T-cell (primary cell): ENCODE data around the gene HS3ST6. TPM values are rescaled to one million over a fixed set of nuclear protein-coding genes. Genes with fewer than 3 reads are reported as not detected.
"Not testable (repeated sequence)": the region's sequence is repeated elsewhere in the genome, so short reads cannot be mapped to it uniquely, and the experiment has no call there.

Experiments used
- ATAC-seq, 4 experiments: fragments of 200-7000 bp in 3 of 4; fragments of 150-1000 bp in 1 of 4; cut with Tn5 transposase; replicated peaks in 1 of 4; 1 replicate in 3 of 4; 2 replicates in 1 of 4; pipeline ENCODE4 v1.10.0; 2021; ENCODE audit warnings: moderate library complexity in 3 of 4, mild to moderate bottlenecking in 2 of 4, moderate number of reproducible peaks in 1 of 4
- CTCF ChIA-PET, 2 donors: fragments of 300-600 bp; sonication (Branson Sonifier 250); formaldehyde crosslinking; loops; one replicate each; lab custom pipeline; 2022; ENCODE audit warnings: antibody characterized with exemption in 2 of 2; lab: Charles Lee
- POLR2A ChIA-PET, 2 donors: fragments of 300-600 bp; sonication (Branson Sonifier 250); formaldehyde crosslinking; loops; one replicate each; lab custom pipeline; 2022; ENCODE audit warnings: antibody characterized with exemption in 2 of 2; lab: Charles Lee
- DNase-seq, 35 experiments: peaks; one replicate each; pipeline versions ENCODE4 v3.0.0 to v3.0.0-alpha.2; 2013 to 2023
- H3K27ac ChIP-seq: one replicate; pipeline ENCODE4 v1.5.1; 2013; ENCODE audit warnings: low read length
- H3K27me3 ChIP-seq, 2 experiments: replicated peaks in 1 of 2; 1 replicate in 1 of 2; 2 replicates in 1 of 2; pipeline versions ENCODE4 v1.6.1 to v1.7.0; 2013; ENCODE audit warnings: low read length in 1 of 2, mixed read lengths in 1 of 2; ENCODE audit not compliant: control insufficient read depth in 2 of 2, insufficient read depth in 2 of 2; ENCODE audit errors: extremely low read depth in 1 of 2
- H3K36me3 ChIP-seq, 2 donors: 1 replicate in 1 of 2; 2 replicates in 1 of 2; pipeline versions ENCODE4 v1.6.1 to v1.7.0; 2013; ENCODE audit warnings: low read length in 1 of 2; ENCODE audit not compliant: control insufficient read depth in 2 of 2, insufficient read depth in 1 of 2; ENCODE audit errors: extremely low read depth in 1 of 2
- H3K4me1 ChIP-seq, 2 experiments: 1 replicate in 1 of 2; 2 replicates in 1 of 2; pipeline versions ENCODE4 v1.6.1 to v1.7.0; 2013; ENCODE audit warnings: low read length in 2 of 2, mixed read lengths in 1 of 2; ENCODE audit not compliant: insufficient read depth in 2 of 2, control insufficient read depth in 1 of 2; ENCODE audit errors: extremely low read depth in 1 of 2
- H3K4me3 ChIP-seq, 2 donors: 1 replicate in 1 of 2; 2 replicates in 1 of 2; pipeline versions ENCODE4 v1.5.1 to v1.7.0; 2013; ENCODE audit warnings: mild to moderate bottlenecking in 2 of 2, low read length in 1 of 2, moderate library complexity in 1 of 2; ENCODE audit not compliant: control insufficient read depth in 1 of 2; ENCODE audit errors: extremely low read depth in 1 of 2
- H3K9me3 ChIP-seq: 2 replicates; pipeline ENCODE4 v1.7.0; 2013
- H3K27ac Mint-ChIP-seq, 2 donors: one replicate each; pipeline ENCODE4 v1.8.0; 2020 to 2021; ENCODE audit warnings: mild to moderate bottlenecking in 2 of 2, mixed read lengths in 2 of 2
- H3K27me3 Mint-ChIP-seq, 2 donors: one replicate each; pipeline ENCODE4 v1.8.0; 2021 to 2022; ENCODE audit warnings: mixed read lengths in 2 of 2
- H3K36me3 Mint-ChIP-seq: one replicate; pipeline ENCODE4 v1.8.0; 2021; ENCODE audit warnings: mixed read lengths
- H3K4me1 Mint-ChIP-seq, 3 donors: one replicate each; pipeline ENCODE4 v1.8.0; 2020 to 2022; ENCODE audit warnings: mixed read lengths in 3 of 3, mild to moderate bottlenecking in 1 of 3
- H3K4me3 Mint-ChIP-seq, 3 donors: one replicate each; pipeline ENCODE4 v1.8.0; 2020 to 2022; ENCODE audit warnings: mild to moderate bottlenecking in 3 of 3, mixed read lengths in 3 of 3, moderate library complexity in 3 of 3
- H3K9me3 Mint-ChIP-seq, 3 donors: one replicate each; pipeline ENCODE4 v1.8.0; 2020 to 2022; ENCODE audit warnings: mixed read lengths in 3 of 3
- WGBS: methylation state at CpG from one replicate; pipeline ENCODE4 v1.1.5; 2013; ENCODE audit warnings: missing lambda C conversion rate; ENCODE audit not compliant: insufficient coverage; 5-methylcytosine and 5-hydroxymethylcytosine counted together
- total RNA-seq, 35 experiments: library from RNA in 6 of 35; stranded (reverse) in 6 of 35; fragments of 120-200 nt in 1 of 35; gene quantifications; one replicate each; pipeline versions ENCODE4 v1.2.1 to v1.2.4 and lab custom pipeline; 2013 to 2026

HS3ST6 gene
- total RNA-seq, 5 donors from 2014 or later (not counting 1 experiment from before 2014, with no cell fraction given), result not detected

DNA sequence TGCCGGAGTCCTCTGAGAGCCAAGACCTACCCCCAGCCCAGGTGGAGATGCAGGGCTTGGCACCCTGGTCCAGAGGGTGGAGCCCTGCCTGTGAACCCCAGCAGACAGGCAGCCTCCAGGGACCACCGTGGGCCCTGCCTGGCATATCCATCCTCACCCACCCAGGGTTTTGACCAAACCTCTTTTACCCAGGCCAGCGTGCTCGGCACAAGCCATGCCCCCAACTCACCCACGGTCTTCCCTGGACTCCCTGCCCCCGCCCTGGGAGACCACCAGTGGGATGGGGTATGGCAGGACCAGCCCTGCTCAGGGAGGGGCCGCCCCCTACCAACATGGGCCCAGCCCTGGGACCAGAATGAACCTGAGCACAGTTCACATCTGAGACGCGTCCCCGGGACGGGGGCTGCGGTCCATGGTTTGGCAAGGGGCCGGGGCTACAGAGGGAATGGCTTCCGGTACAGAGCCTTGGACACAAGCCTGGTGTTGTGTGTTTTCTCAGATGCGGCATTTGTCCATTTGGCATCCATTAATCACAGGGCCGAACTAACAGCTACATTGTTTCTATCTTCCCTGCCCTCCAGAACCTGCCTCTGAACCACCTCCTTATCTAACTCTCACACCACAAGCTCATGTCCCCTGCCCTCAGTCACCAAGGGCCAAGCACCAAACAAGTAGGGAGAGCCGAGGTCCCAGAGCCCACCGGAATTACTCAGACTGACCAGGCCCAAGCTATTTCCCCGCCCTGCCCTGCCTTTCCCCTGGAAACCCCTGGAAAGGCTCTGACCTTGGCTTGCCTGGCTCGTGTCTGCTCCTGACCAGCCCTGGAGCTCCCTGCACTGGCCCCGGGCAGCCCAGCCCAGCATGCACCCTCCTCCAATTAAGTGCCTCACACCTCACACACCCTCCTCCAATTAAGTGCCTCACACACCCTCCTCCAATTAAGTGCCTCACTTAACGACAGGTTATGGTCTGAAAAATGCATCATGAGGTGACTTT, 14.1 kb downstream of the HS3ST6 start:
- no peak overlapping the region for H3K27ac Mint-ChIP-seq
- no peaks in the 10 kb centered on the region for H3K9me3 ChIP-seq
- no peaks in the 10 kb centered on the region for H3K36me3 Mint-ChIP-seq
- ATAC-seq, result no peak
- no peaks in the 10 kb centered on the region for H3K4me1 ChIP-seq
- H3K27me3 Mint-ChIP-seq, result peaks cover 5 to 16% of the 10 kb centered on the region in 2 donors
- ChIA-PET POLR2A (no interaction called here), CTCF (no interaction called here)
- 83% methylated on average over 18 of the region's 22 CpGs for WGBS
- H3K27me3 ChIP-seq, result peaks cover 0 to 61% of the 10 kb centered on the region in 2 experiments
- no peaks in the 10 kb centered on the region for H3K36me3 ChIP-seq
- H3K4me3 Mint-ChIP-seq, result no peak overlapping the region
- no peak for DNase-seq
- H3K27ac ChIP-seq, result no peak overlapping the region
- H3K9me3 Mint-ChIP-seq, result no peaks in the 10 kb centered on the region
- no peaks in the 10 kb centered on the region for H3K4me1 Mint-ChIP-seq
- no peak overlapping the region for H3K4me3 ChIP-seq

DNA sequence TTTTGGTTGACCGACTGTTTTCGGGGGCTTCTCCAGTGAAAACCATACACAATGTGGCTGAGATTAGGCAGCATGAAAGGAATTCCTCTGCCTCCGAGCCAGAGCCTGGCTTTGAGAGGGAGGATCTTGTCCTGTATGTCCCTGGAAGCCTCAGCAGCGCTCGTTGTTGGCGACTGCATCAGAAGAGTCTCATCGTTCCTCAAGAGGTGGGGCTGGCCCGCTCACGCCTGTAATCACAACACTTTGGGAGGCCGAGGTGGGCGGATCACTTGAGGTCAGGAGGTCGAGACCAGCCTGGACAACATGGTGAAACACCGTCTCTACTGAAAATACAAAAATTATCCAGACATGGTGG, 15.0 kb downstream of the HS3ST6 start:
- H3K4me1 Mint-ChIP-seq, result no peaks in the 10 kb centered on the region
- Histone ChIP-seq H3K9me3 (no peaks in the 10 kb centered on the region), H3K36me3 (no peaks in the 10 kb centered on the region), H3K4me1 (no peaks in the 10 kb centered on the region), H3K27ac (no peak overlapping the region), H3K27me3 (peaks cover 0 to 58% of the 10 kb centered on the region in 2 experiments), H3K4me3 (no peak overlapping the region)
- ChIA-PET POLR2A (interaction anchor here in 1 of 2 donors (0.7 kb wide), 1 partner anchor 612 kb away, joined by 3 read pairs; no protein-coding TSS in a partner anchor), CTCF (no interaction called here)
- no peak overlapping the region for H3K4me3 Mint-ChIP-seq
- H3K36me3 Mint-ChIP-seq, result no peaks in the 10 kb centered on the region
- no peak overlapping the region for H3K27ac Mint-ChIP-seq
- WGBS, result 84% methylated on average over 13 of the region's 13 CpGs
- peaks cover 0 to 15% of the 10 kb centered on the region in 2 donors for H3K27me3 Mint-ChIP-seq
- DNase-seq, result no peak
- no peak for ATAC-seq
- no peaks in the 10 kb centered on the region for H3K9me3 Mint-ChIP-seq

DNA sequence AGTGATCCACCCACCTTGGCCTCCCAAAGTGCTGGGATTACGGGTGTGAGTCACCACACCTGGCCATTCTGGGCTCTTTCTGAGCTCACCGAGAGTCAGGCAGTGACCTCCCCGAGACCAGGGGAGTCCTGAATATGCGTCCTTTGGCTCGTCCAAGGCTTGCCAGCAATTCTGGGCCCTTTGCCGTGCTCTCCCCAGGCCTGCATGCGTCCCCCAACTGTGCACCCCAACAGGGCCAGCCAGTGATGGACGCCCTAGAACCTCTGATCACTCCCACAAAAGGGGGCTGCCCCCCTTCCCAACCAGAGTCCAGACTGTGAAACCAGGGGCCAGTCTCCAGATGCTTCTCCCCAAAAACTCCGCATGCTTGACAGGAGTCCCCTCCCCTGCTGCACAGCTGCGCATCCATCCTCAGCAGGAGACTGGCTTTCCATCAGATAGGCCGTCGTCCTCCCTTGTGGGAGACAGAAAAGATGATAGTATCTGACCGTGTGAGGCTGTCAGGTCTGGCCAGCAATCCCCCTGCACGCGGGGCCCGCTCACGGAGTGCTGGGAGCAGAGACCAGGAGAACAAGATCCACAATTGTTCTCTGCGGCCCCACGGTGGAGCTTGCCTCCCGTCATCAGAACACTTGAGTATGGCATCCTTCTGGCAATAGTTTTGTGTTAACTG, 15.5 kb downstream of the HS3ST6 start:
- ChIA-PET POLR2A (interaction anchor here in 1 of 2 donors (0.7 kb wide), 1 partner anchor 612 kb away, joined by 3 read pairs; no protein-coding TSS in a partner anchor), CTCF (no interaction called here)
- no peaks in the 10 kb centered on the region for H3K9me3 Mint-ChIP-seq
- H3K4me1 Mint-ChIP-seq, result no peaks in the 10 kb centered on the region
- no peak for DNase-seq
- Histone ChIP-seq H3K27ac (no peak overlapping the region), H3K9me3 (no peaks in the 10 kb centered on the region), H3K4me1 (no peaks in the 10 kb centered on the region), H3K4me3 (no peak overlapping the region), H3K36me3 (no peaks in the 10 kb centered on the region), H3K27me3 (peaks cover 0 to 53% of the 10 kb centered on the region in 2 experiments)
- no peak overlapping the region for H3K4me3 Mint-ChIP-seq
- ATAC-seq, result no peak
- H3K36me3 Mint-ChIP-seq, result no peaks in the 10 kb centered on the region
- WGBS, result 75% methylated on average over 12 of the region's 20 CpGs
- H3K27ac Mint-ChIP-seq, result no peak overlapping the region
- peaks cover 0 to 15% of the 10 kb centered on the region in 2 donors for H3K27me3 Mint-ChIP-seq

DNA sequence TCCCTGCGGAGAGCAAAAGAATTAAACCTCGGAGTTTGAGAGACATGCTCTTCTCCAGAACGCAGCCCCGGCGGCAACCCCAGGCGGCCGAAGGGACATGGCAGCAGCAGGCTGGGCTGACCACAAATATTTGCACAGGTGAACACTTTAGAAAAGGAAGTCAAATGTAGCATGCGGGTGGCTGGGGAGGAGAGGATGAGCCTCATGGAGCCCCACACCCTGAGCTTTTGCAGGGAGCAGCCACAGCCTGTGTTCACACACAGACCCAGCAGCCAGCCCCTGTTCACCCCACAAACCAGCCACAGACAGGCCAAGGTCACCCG, 17.8 kb downstream of the HS3ST6 start:
- Histone ChIP-seq H3K4me3 (no peak overlapping the region), H3K27ac (no peak overlapping the region), H3K36me3 (no peaks in the 10 kb centered on the region), H3K9me3 (no peaks in the 10 kb centered on the region), H3K4me1 (no peaks in the 10 kb centered on the region), H3K27me3 (peaks cover 0 to 48% of the 10 kb centered on the region in 2 experiments)
- WGBS, result 59% methylated on average over 7 of the region's 9 CpGs
- CTCF ChIA-PET, result no interaction called here
- no peaks in the 10 kb centered on the region for H3K4me1 Mint-ChIP-seq
- peaks cover 0 to 12% of the 10 kb centered on the region in 2 donors for H3K27me3 Mint-ChIP-seq
- no peak overlapping the region for H3K4me3 Mint-ChIP-seq
- H3K36me3 Mint-ChIP-seq, result no peaks in the 10 kb centered on the region
- ATAC-seq (no peak), DNase-seq (no peak)
- H3K9me3 Mint-ChIP-seq, result no peaks in the 10 kb centered on the region
- H3K27ac Mint-ChIP-seq, result no peak overlapping the region
- POLR2A ChIA-PET, result no interaction called here

DNA sequence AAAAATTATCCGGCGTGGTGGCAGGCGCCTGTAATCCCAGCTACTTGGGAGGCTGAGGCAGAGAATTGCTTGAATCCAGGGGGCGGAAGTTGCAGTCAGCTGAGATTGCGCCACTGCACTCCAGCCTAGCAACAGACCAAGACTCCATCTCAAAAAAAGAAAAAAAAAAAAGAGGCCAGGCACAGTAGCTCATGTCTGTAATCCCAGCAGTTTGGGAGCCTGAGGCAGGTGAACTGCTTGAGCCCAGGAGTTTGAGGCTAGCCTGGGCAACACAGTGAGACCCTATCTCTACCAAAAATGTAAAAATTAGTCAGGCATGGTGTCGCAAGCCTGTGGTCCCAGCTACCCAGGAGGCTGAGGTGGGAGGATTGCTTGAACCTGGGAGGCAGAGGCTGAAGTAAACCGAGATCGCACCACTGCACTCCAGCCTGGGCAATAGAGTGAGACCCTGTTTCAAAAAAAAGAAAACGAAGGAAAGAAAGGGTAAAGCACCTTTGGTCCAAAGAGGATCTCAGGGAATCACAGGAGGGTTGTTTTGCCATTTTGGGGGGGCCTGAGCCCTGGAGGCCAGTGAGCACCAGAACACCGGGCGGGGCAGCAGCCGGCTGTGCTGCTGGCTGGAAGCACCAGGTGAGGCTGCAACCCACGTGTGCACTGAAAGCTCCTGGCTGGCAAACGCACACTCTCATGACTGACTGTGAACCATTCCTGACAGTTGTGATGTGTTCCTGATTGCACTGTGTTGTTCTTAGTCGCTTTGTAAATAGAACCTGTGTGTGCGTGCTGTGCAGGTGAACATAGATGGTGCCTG, 18.4 kb downstream of the HS3ST6 start:
- Mint-ChIP-seq H3K36me3 (no peaks in the 10 kb centered on the region), H3K4me1 (no peaks in the 10 kb centered on the region), H3K27ac (no peak overlapping the region), H3K27me3 (peaks cover 0 to 12% of the 10 kb centered on the region in 2 donors), H3K4me3 (no peak overlapping the region), H3K9me3 (no peaks in the 10 kb centered on the region)
- ChIA-PET CTCF (no interaction called here), POLR2A (no interaction called here)
- no peak overlapping the region for H3K4me3 ChIP-seq
- 81% methylated on average over 15 of the region's 16 CpGs for WGBS
- ATAC-seq (no peak), DNase-seq (no peak)
- H3K9me3 ChIP-seq, result no peaks in the 10 kb centered on the region
- H3K27ac ChIP-seq, result no peak overlapping the region
- no peaks in the 10 kb centered on the region for H3K4me1 ChIP-seq
- H3K27me3 ChIP-seq, result peaks cover 0 to 47% of the 10 kb centered on the region in 2 experiments
- no peaks in the 10 kb centered on the region for H3K36me3 ChIP-seq

DNA sequence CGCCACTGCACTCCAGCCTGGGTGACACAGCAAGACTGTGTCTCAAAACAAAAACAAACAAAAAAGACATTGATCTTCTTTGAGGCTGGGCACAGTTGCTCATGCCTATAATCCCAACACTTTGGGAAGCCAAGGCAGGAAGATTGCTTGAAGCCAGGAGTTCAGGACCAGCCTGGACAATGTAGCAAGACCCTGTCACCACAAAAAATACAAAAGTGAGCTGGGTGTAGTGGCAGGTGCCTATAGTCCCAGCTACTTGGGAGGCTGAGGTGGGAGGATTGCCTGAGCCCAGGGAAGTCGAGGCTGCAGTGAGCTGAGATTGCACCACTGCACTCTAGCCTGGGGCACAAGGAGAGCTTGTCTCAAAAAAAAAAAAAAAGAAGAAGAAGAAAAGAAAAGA, 20.5 kb downstream of the HS3ST6 start:
- 71% methylated on average over 2 of the region's 2 CpGs for WGBS
- H3K36me3 ChIP-seq, H3K9me3 Mint-ChIP-seq, DNase-seq, H3K9me3 ChIP-seq, ATAC-seq, H3K36me3 Mint-ChIP-seq, H3K27ac ChIP-seq, H3K4me3 Mint-ChIP-seq, POLR2A ChIA-PET, H3K4me1 ChIP-seq, H3K4me3 ChIP-seq, H3K4me1 Mint-ChIP-seq, H3K27ac Mint-ChIP-seq: not testable (repeated sequence)
- H3K27me3 Mint-ChIP-seq, result peaks cover 5 to 18% of the 10 kb centered on the region in 2 donors
- CTCF ChIA-PET, result interaction anchor here in 1 of 2 donors (0.9 kb wide), 1 partner anchor 44 kb away, joined by 3 read pairs; no protein-coding TSS in a partner anchor
- peaks cover 0 to 42% of the 10 kb centered on the region in 2 experiments for H3K27me3 ChIP-seq
